ENCODE data around the gene GJB1. TPM values are rescaled to one million over a fixed set of nuclear protein-coding genes. Genes with fewer than 3 reads are reported as not detected.

Gene GJB1
- 3.9 and 15.3 TPM in 2 replicates for total RNA-seq (ENCODE audit: low replicate concordance)
- long read RNA-seq, transcript GJB1-207 (2 exons, 1,603 nt) = major isoform, 9 of 12 reads
- long read RNA-seq, partial matches to known transcripts = 0 of 12 reads
- long read RNA-seq, other reads (novel, unspliced or antisense) = 3 of 12 reads

DNA sequence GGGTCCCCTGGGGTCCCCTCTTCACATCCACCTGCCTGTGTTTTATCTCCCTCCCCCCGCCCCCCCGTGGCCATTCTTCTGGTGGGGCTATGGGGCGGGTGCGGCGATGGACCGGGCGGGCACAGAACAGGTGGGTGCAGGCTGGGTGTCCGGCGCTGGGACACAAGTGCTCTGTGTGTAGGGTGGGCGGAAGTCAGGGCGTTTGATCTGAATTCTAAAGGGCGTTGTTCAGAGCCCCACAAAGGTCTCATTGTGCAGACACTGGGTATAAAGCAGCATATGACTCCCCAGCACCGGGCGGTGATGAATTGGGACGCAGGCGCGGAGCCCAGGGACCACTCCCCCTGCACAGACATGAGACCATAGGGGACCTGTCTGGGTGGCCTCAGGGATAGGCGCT, at the start of gene GJB1:
TSS of gene GJB1 (plus strand) at position 296 of the 400 bp plus-strand sequence. CDS start 484 bp downstream, outside the sequence.
- Mint-ChIP-seq H3K4me1 (ENCODE audit: unreplicated experiment) (peaks cover 10% of the 10 kb centered on the region), H3K27ac (peak within 1 kb of the TSS; percentile 29), H3K4me3 (no peak within 1 kb of the TSS), H3K9me3 (no peaks in the 10 kb centered on the region), H3K36me3 (no peaks in the 10 kb centered on the region), H3K27me3 (no peaks in the 10 kb centered on the region)
- TF ChIP-seq, protein P1, sequence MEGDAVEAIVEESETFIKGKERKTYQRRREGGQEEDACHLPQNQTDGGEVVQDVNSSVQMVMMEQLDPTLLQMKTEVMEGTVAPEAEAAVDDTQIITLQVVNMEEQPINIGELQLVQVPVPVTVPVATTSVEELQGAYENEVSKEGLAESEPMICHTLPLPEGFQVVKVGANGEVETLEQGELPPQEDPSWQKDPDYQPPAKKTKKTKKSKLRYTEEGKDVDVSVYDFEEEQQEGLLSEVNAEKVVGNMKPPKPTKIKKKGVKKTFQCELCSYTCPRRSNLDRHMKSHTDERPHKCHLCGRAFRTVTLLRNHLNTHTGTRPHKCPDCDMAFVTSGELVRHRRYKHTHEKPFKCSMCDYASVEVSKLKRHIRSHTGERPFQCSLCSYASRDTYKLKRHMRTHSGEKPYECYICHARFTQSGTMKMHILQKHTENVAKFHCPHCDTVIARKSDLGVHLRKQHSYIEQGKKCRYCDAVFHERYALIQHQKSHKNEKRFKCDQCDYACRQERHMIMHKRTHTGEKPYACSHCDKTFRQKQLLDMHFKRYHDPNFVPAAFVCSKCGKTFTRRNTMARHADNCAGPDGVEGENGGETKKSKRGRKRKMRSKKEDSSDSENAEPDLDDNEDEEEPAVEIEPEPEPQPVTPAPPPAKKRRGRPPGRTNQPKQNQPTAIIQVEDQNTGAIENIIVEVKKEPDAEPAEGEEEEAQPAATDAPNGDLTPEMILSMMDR (conservative IDR thresholded peaks at IDR 0.05) = no peak
- DNase-seq (ENCODE audit: extremely low spot score, unreplicated experiment) = no peak

DNA sequence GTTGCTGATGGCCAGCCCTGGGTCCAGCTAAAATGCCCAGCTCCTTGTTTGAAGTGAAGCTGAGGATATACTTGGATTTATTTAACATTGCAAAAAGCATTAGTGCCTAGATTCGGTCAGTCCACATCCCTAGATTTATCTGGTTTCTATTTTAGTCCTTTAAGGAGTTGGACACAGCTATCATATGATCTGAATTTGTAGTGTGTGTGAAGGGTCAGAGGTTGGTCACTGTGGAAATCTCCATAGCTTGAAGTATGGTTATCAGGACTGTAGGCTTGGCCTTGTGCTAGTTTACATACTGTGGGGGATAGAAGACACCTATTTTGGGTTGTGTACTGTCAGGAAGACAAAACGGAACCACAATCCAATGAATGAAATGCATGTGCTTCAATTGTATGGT, 49.6 kb upstream of the GJB1 start:
- H3K9me3 Mint-ChIP-seq = no peaks in the 10 kb centered on the region
- H3K4me1 Mint-ChIP-seq (ENCODE audit: unreplicated experiment) = peaks cover 6% of the 10 kb centered on the region

DNA sequence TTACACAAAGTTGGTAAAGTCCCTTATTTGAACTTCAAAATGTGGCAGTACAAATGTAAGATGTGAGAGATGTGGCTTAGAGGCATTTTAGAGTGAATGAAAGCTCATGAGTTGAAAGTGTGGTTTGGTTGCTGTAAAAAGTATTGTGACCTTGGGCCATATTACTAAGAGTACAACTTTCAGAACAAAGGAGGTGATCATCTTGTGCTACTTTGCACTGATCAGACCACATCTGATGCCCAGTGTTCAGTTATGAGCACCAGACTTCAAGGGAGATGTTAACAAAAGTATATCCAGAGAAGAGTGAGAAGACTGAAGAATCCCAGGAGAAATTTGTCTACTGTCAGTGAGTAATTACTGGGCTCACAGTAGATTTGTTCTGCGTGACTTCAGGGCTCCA, 48.2 kb upstream of the GJB1 start:
- H3K27ac Mint-ChIP-seq = no peak overlapping the region
- H3K4me3 Mint-ChIP-seq = no peak overlapping the region
- TF ChIP-seq, protein P1 (conservative IDR thresholded peaks at IDR 0.05) = no peak
- no peaks in the 10 kb centered on the region for H3K27me3 Mint-ChIP-seq
- no peak for DNase-seq (ENCODE audit: extremely low spot score, unreplicated experiment)
- H3K4me1 Mint-ChIP-seq (ENCODE audit: unreplicated experiment) = peaks cover 6% of the 10 kb centered on the region
- no peaks in the 10 kb centered on the region for H3K9me3 Mint-ChIP-seq
- no peaks in the 10 kb centered on the region for H3K36me3 Mint-ChIP-seq

More for the DNA sequence above, 49.6 kb upstream of the GJB1 start:
- no peaks in the 10 kb centered on the region for H3K36me3 Mint-ChIP-seq
- H3K4me3 Mint-ChIP-seq = no peak overlapping the region
- no peaks in the 10 kb centered on the region for H3K27me3 Mint-ChIP-seq
- no peak for DNase-seq (ENCODE audit: extremely low spot score, unreplicated experiment)
- H3K27ac Mint-ChIP-seq = no peak overlapping the region
- TF ChIP-seq, protein P1 (conservative IDR thresholded peaks at IDR 0.05) = no peak

DNA sequence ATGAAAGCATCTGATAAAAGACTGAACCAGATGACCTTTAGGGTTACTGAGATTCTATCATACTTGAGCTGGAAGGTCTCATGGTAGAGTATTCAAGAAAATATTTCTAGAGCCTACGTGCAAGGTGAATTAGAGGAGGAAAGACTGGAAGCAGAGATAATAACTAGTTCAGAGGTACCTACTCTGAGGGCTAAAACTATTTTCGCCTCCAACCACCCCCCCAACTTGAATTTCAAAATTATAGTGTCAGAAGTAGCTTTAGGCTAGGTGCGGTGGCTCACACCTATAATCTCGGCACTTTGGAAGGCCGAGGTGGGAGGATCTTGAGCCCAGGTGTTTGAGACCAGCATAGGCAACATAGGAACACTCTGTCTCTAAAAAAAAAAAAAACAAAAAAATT, 47.5 kb upstream of the GJB1 start:
- H3K9me3 Mint-ChIP-seq = no peaks in the 10 kb centered on the region
- H3K27me3 Mint-ChIP-seq = no peaks in the 10 kb centered on the region
- no peaks in the 10 kb centered on the region for H3K36me3 Mint-ChIP-seq

DNA sequence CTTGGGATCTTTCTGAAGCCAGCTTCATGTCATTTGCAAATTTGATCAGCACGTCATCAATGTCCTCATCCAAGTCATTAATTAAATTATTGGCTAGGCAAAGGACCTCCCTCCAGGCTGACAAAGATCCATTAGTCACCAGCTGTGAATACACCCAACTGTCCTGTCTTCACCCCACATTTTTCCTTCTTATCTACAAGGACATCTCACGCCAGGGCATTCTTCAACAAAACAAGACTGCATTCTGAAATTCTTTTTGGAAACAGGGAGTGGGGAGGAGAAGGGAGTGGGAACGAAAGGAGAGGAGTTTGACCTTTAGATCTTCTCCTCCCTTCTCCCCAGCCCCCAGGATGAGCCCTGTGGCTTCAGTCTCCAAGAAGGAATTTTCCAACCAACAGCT, 45.7 kb upstream of the GJB1 start:
- Mint-ChIP-seq H3K9me3 (no peaks in the 10 kb centered on the region), H3K27me3 (no peaks in the 10 kb centered on the region), H3K27ac (no peak overlapping the region), H3K4me3 (no peak overlapping the region), H3K4me1 (ENCODE audit: unreplicated experiment) (peaks cover 8% of the 10 kb centered on the region), H3K36me3 (no peaks in the 10 kb centered on the region)
- no peak for DNase-seq (ENCODE audit: extremely low spot score, unreplicated experiment)
- TF ChIP-seq, protein P1 (conservative IDR thresholded peaks at IDR 0.05) = no peak

More for the DNA sequence above, 47.5 kb upstream of the GJB1 start:
- H3K4me1 Mint-ChIP-seq (ENCODE audit: unreplicated experiment) = peaks cover 6% of the 10 kb centered on the region
- no peak overlapping the region for H3K4me3 Mint-ChIP-seq
- no peak for DNase-seq (ENCODE audit: extremely low spot score, unreplicated experiment)
- H3K27ac Mint-ChIP-seq = no peak overlapping the region
- TF ChIP-seq, protein P1 (conservative IDR thresholded peaks at IDR 0.05) = no peak
